HG02973 (cell line): ENCODE data around the gene C11orf97.
"Not testable (repeated sequence)": the region's sequence is repeated elsewhere in the genome, so short reads cannot be mapped to it uniquely, and the experiment has no call there.

Source experiments
- ATAC-seq: cut with Tn5 transposase; IDR thresholded peaks from one replicate; pipeline ENCODE4 v1.9.1; 2021; ENCODE audit warnings: moderate library complexity; ENCODE audit not compliant: unreplicated experiment

The C11orf97 gene

GRCh38 chr11:94555752-94556329 lies 43.6 kb downstream of the C11orf97 start:
- not testable (repeated sequence) for ATAC-seq

DNA sequence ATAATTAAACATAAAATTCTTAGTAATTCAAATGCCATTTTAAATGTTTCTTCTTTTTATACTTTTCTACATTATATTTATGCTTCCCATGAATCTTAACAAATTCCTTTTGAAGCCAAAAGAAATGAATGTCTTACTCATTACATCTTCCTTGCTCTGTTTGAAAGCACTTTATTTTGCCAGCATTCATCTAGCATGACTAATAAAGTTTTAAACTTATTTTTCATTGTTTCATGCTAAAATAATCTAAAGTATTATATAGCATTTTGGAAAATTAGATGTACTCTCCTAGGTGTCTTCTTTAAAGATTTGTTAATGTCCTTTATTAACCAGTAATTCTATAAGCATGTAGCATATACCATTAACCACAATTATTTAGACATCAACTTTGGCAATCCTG lies 45.2 kb downstream of the C11orf97 start:
- no peak for ATAC-seq

DNA sequence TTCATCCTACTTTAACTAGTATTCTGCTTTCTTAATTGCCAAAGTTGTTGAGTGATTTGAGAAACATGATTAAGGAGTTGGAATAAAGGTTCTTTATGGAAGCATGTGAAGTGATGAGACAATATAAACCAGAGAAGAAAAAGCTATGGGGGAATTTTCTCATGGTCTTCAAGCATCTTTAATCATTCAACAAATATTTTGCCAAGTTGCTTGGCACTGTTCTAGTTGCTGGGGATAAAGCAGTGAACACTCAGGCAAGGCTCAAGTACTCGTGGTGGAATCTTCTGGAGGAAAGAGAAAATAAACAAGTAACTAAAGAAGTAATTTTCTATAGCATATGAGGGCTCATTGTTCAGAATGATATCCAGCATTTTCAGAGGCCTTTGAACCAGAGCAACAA lies 45.7 kb downstream of the C11orf97 start:
- no peak for ATAC-seq

- no peak for ATAC-seq
These were observed 46.2 kb downstream of the C11orf97 start for GRCh38 chr11:94558468-94558867.

DNA sequence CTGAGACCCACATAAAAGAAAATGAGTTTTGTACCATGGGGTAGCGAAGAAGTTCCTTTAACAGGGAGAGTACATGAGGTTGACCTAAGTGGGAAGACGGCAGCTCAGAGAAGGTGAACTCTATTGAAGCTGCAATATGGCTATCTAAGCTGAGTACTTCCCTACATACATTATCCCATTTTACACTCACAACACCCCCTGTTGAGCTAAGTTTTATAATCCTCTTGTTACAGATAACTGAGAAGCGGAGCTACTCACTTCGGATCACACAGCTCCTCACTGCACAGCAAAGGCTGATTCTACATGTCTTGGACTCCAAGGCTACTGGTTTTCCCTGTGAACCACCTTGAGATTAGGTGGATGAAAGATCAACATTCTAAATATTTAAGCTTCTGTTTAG lies 46.7 kb downstream of the C11orf97 start:
- no peak for ATAC-seq

DNA sequence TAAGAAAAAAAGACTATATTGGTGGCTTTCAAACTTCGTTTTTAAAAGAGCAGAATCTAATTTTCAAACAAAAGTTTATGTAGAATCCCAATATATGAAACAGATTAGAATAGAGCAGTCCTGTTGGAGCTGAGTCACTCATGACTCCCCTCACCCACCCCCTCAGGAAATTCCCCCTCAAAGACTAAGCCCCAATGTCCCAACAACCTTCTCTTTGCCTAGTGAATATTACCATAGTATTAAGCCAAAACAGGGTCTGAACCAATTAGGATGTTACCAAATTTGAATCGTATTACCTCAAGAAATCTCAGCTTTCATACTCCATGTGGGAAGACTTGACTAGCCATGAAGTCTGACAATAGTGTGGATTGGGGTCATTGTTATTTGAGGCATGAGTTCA lies 47.1 kb downstream of the C11orf97 start:
- ATAC-seq, result no peak

GRCh38 chr11:94560834-94561233 lies 48.6 kb downstream of the C11orf97 start:
- no peak for ATAC-seq

DNA sequence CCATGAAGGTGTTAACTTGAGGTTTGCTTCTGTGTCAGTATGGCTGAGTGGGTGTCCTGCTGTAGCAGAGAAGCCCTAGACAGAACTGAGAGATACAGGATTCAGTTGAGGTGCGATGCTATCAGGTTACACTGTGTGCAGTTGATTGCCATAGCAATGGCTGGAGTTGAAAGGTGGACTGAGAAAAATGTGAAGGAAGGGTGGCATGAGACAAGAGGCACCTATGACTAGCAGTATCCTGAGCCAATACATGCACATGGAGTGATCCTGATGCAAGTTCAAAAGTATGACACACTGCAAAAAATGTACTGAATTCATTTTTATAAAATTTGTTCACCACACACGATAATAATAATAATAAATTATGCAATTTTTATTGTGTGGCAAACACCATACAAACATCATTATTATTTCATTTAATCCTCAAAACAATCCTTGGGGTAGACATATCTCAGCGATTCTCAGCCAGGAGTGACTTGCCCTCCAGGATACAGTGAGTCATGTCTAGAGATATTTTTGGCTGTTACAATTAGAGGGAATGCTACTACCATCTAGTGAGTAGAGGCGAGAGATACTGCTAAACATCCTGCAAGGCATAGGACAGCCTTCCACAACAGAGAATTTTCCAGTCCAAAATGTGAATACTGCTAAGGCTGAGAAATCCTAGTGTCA lies 51.1 kb downstream of the C11orf97 start:
- no peak for ATAC-seq

DNA sequence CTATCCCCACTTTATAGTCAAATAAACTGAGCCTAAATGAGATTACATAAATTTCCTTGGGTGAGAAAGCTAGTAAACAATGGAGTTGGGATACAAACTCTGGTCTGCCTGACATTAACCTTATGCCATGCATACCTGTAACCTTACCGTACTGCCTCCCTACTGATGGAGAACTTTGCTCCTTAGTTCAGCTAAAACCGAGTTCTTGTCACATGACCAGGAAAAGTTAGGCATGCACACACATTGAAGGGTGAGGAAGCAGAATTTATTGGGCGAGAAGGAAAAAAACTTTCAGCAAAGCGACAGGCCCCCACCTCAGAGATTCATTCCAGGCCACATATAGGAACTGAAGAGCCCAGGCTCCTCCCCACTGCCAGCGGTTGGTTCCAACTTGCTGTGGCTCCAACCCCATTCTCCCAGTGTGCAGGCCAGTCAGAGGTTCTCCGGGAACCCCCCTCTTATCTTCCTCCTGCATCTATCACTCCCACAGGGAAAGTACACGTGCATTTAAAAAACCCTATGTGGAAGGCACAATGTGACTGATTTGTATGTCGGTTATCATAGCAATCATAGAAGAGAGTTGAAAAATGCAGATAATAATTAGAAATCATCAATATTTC lies 51.7 kb downstream of the C11orf97 start:
- ATAC-seq, result no peak

GRCh38 chr11:94567181-94567670 lies 55.0 kb downstream of the C11orf97 start, which contains the start of gene PIWIL4:
TSS of gene PIWIL4 (plus strand) at chr11:94567368. CDS start at chr11:94567519, 151 bp downstream.
- no peak for ATAC-seq

GRCh38 chr11:94568200-94568599 lies 55.9 kb downstream of the C11orf97 start:
- no peak for ATAC-seq

- ATAC-seq, result no peak
These were observed 56.5 kb downstream of the C11orf97 start for GRCh38 chr11:94568717-94569116.

- ATAC-seq, result not testable (repeated sequence)
These were observed 60.7 kb downstream of the C11orf97 start for GRCh38 chr11:94572975-94573374.

- no peak for ATAC-seq
These were observed 62.1 kb downstream of the C11orf97 start for GRCh38 chr11:94574193-94574961.

GRCh38 chr11:94576306-94576705 lies 64.0 kb downstream of the C11orf97 start:
- no peak for ATAC-seq

DNA sequence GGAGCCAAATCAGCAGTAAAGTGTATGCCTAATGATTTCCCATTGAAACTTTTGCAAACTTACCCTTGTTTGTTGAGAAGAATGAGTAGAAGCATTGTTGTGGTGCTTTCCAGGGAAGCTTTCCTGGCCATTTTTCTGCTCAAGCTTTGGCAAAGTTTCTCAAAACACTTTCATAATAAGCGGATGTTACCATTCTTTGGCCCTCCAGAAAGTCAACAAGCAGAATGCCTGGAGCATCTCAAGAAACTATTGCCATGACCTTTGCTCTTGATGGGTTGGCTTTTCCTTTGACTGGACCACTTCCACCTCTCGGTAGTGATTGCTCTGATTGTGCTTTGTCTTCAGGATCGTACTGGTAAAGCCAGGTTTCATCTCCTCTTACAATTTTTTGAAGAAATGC lies 65.6 kb downstream of the C11orf97 start:
- ATAC-seq, result no peak
